Mucosa of stomach (tissue), 1 donor: Measurements from ENCODE around the gene RAI1.
"Not testable (repeated sequence)": the region's sequence is repeated elsewhere in the genome, so short reads cannot be mapped to it uniquely, and the experiment has no call there.

Experiments used
- H3K27me3 ChIP-seq: one replicate; pipeline ENCODE4 v1.7.0; 2013; ENCODE audit warnings: mild to moderate bottlenecking, low read length; ENCODE audit not compliant: control insufficient read depth, insufficient read depth
- H3K36me3 ChIP-seq: one replicate; pipeline ENCODE4 v1.7.0; 2013; ENCODE audit warnings: low read length; ENCODE audit not compliant: control insufficient read depth, insufficient read depth
- H3K4me1 ChIP-seq: one replicate; pipeline ENCODE4 v1.7.0; 2013; ENCODE audit warnings: mild to moderate bottlenecking, low read length; ENCODE audit not compliant: control insufficient read depth, insufficient read depth
- H3K4me3 ChIP-seq: one replicate; pipeline ENCODE4 v1.7.0; 2013; ENCODE audit warnings: low read length
- H3K9ac ChIP-seq: one replicate; pipeline ENCODE4 v1.7.0; 2013; ENCODE audit warnings: mild to moderate bottlenecking, low read length, moderate library complexity
- H3K9me3 ChIP-seq: one replicate; pipeline ENCODE4 v1.7.0; 2013; ENCODE audit warnings: mild to moderate bottlenecking, low read length, moderate library complexity; ENCODE audit not compliant: control insufficient read depth
- donor health status: Pancreatic carcinoma.

The RAI1 gene

DNA sequence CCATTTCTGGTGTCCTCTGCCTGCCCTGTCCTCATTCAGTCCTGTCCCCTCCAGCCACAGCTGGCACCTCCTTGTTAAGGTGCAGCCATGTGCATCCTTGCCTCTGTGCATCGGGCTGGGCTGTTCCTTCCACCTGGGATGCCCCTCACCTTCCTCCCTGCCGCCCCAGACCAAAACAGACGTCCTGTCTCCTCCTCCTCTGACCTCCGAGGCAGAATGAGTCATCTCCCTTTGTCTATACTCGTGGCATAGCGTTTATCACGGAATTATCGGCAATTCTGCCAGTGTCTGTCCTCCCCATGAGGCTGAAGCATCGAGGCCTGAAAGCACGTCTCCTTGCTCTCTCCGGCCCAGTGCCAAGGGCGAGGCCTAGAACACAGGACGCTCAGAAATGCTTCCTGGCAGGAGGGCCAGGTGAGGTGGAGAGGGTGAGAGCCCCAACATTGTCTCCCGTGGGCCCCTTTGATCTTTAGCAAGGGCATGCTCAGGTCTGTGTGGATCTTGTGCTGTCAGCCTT lies 4.6 kb downstream of the RAI1 start:
- H3K9me3 ChIP-seq = no peaks in the 10 kb centered on the region
- H3K27me3 ChIP-seq = no peaks in the 10 kb centered on the region
- H3K4me3 ChIP-seq = no peak overlapping the region
- H3K9ac ChIP-seq = peak overlapping the region; percentile 26
- H3K36me3 ChIP-seq = no peaks in the 10 kb centered on the region
- peaks cover 56% of the 10 kb centered on the region for H3K4me1 ChIP-seq

DNA sequence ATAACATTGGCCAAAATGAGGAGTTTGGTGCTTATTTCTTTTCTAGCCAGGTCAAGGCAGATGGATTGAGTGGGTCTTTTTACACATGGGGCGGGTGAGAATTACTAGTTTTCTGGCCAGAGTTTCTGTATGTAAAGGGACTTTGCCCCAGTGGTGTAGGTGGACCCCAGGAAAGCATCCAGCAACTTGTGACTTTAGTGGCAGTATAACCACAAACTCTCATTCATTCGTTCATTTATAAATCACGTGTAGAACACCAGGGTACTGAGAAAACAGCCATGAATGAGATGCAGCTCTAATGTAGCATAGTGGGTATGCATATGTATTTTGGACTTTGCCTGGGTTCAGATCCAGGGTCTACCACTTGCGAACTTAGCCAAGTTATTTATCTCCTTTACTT lies 8.1 kb downstream of the RAI1 start:
- Histone ChIP-seq H3K27me3 (no peaks in the 10 kb centered on the region), H3K4me3 (no peak overlapping the region), H3K4me1 (peaks cover 79% of the 10 kb centered on the region), H3K9me3 (no peaks in the 10 kb centered on the region), H3K9ac (no peak overlapping the region), H3K36me3 (no peaks in the 10 kb centered on the region)

DNA sequence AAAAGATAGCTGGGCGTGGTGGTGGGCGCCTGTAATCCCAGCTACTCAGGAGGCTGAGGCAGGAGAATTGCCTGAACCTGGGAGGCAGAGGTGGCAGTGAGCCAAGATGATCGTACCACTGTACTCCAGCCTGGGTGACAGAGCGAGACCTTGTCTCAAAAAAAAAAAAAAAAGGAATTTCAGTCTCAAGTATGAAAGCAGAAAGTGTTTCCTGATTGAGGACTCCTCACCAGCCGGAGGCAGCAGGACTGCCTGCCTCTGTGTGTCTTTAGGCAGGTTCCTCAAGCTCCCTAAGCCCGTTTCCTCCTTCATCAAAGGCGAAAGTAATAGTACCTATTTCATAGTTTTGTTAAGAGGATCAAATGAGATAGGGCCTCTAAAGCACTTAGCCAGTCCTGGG lies 9.0 kb downstream of the RAI1 start:
- H3K27me3 ChIP-seq, H3K9me3 ChIP-seq, H3K36me3 ChIP-seq, H3K4me3 ChIP-seq, H3K9ac ChIP-seq: not testable (repeated sequence)
- H3K4me1 ChIP-seq = peaks cover 77% of the 10 kb centered on the region

- H3K4me1 ChIP-seq = peaks cover 77% of the 10 kb centered on the region
- H3K27me3 ChIP-seq = no peaks in the 10 kb centered on the region
- no peak overlapping the region for H3K4me3 ChIP-seq
- H3K9me3 ChIP-seq = no peaks in the 10 kb centered on the region
- no peaks in the 10 kb centered on the region for H3K36me3 ChIP-seq
- H3K9ac ChIP-seq = peak overlapping the region; percentile 57
Measured at GRCh38 chr17:17691468-17692263, 10.4 kb downstream of the RAI1 start.

DNA sequence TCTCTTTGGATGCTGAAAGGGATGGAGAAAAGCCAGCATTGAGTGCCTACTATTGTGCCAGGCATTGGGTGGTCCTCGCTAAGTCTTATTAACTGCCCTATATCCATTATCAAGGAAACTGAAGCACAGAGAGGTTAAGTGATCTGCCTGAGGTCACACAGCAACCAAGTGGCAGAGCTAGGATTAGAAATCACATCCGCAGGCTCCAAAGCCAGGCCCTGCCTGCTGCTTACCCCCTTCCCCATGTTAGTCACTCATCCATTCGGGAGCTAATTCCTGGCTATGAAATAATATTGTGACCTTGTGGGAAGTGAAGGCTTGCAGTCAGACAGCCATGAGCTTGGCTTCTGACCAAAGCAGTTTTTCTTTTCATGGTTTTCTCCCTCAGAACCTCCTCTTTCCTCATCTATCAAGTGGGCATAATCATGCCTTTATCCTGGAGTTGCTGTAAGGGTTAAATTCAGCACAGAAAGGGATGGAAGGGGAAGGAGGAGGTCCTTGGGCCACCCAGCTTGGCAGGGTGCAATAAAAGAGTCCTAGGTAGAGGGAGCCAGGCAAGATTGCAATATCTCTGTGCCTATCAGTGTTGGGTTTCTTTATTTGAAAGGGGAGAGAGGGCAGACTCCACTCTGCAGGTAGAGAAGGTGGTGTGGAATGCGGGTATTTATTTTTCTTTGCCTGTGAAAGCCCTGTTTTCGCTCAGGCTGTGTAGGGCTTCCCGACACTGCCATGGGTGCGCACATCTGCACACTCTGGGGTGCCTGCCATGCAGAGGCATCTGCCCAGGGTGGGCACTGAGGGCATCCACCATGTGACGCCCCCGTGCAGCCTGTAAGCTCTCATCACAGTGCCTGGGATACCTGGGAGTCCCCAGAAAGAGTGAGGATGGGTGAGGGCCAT lies 11.3 kb downstream of the RAI1 start:
- H3K9ac ChIP-seq = peak overlapping the region; percentile 57
- peaks cover 80% of the 10 kb centered on the region for H3K4me1 ChIP-seq

GRCh38 chr17:17693253-17694168 lies 12.3 kb downstream of the RAI1 start:
- no peaks in the 10 kb centered on the region for H3K9me3 ChIP-seq
- H3K4me1 ChIP-seq = peaks cover 89% of the 10 kb centered on the region
- no peaks in the 10 kb centered on the region for H3K36me3 ChIP-seq
- H3K4me3 ChIP-seq = peak overlapping the region; percentile 7
- H3K27me3 ChIP-seq = no peaks in the 10 kb centered on the region
- peak overlapping the region; percentile 75 for H3K9ac ChIP-seq

More for the DNA sequence above, 11.3 kb downstream of the RAI1 start:
- H3K4me3 ChIP-seq = no peak overlapping the region
- no peaks in the 10 kb centered on the region for H3K36me3 ChIP-seq
- H3K27me3 ChIP-seq = no peaks in the 10 kb centered on the region
- no peaks in the 10 kb centered on the region for H3K9me3 ChIP-seq

GRCh38 chr17:17694169-17695081 lies 13.2 kb downstream of the RAI1 start:
- Histone ChIP-seq H3K36me3 (no peaks in the 10 kb centered on the region), H3K9me3 (no peaks in the 10 kb centered on the region), H3K27me3 (no peaks in the 10 kb centered on the region), H3K4me3 (peak overlapping the region; percentile 61), H3K9ac (peak overlapping the region; percentile 96), H3K4me1 (peaks cover 95% of the 10 kb centered on the region)

GRCh38 chr17:17696085-17696484 lies 14.8 kb downstream of the RAI1 start:
- Histone ChIP-seq H3K27me3 (no peaks in the 10 kb centered on the region), H3K9me3 (no peaks in the 10 kb centered on the region), H3K36me3 (no peaks in the 10 kb centered on the region), H3K9ac (peak overlapping the region; percentile 47), H3K4me3 (no peak overlapping the region), H3K4me1 (peaks cover 94% of the 10 kb centered on the region)

DNA sequence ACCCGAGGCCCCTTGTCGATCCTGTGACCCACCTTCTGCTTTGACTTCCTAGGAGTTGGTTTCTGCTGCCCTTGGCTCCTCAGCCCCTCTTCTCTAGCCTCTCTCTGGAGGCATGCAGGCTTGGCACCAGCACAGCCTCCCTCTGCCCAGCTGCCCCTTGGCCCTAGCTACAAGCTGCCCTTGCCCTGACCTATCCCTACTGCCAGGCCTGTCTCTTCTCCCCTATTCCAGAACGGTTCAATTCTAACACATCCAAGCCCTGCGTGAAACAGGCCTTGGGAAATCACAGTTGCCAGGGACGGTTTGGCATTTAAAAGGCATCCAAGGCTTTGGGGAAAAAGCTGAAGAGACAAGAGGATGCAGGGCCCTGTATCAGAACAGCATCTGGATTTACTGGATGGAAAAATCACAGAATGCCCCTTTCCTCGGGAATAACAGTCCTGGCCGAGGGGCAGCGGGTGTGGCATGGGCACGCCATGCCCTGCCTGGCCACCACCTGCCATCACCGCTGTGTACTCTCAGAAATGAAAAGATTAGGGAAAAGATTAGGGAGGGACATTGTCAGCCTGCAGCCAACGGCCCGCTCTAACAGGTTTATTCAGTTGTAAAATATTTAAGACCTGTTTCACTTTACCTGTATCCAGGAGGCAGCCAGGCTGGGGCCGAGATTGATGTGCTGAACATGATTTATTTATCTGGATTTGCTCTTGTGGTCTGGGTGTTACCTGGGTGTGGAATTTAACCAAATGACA lies 15.8 kb downstream of the RAI1 start:
- Histone ChIP-seq H3K4me1 (peaks cover 92% of the 10 kb centered on the region), H3K4me3 (no peak overlapping the region), H3K9me3 (no peaks in the 10 kb centered on the region), H3K9ac (peak overlapping the region; percentile 38), H3K36me3 (no peaks in the 10 kb centered on the region), H3K27me3 (no peaks in the 10 kb centered on the region)

DNA sequence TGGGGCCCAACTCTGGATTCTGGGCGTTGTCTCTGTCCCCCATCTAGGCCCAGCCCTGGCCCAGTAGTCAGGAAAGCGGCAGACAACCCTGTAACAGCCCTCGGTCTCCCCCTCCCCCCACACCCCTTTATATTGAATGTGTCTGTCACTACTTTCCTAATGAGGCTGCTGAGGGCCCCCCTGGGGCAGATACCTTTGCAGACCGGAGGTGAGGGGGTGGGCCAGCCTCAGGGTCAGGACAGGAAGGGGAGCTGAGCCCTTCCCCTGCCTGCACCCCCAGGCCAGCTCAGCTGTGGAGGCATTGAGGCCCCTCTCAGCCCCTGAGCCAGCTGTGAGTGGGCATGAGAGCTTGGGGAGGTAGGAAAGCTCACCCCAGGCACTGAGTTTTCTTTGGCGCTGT lies 17.1 kb downstream of the RAI1 start:
- H3K27me3 ChIP-seq = no peaks in the 10 kb centered on the region
- H3K36me3 ChIP-seq = no peaks in the 10 kb centered on the region
- peak overlapping the region; percentile 4 for H3K9ac ChIP-seq
- no peaks in the 10 kb centered on the region for H3K9me3 ChIP-seq
- H3K4me3 ChIP-seq = no peak overlapping the region
- peaks cover 86% of the 10 kb centered on the region for H3K4me1 ChIP-seq
